ENCODE data around the gene SLC29A1. TPM values are rescaled to one million over a fixed set of nuclear protein-coding genes. Genes with fewer than 3 reads are reported as not detected.

The SLC29A1 gene
- total and polyA plus RNA-seq, 2 donors (not counting 3 experiments of a cell fraction or from before 2014, with no cell fraction given): 202 to 539 TPM

GRCh38 chr6:44270526-44271405, 47.4 kb downstream of the SLC29A1 start:
- Histone ChIP-seq H3K9ac (replicated peaks; ENCODE audit: extremely low read depth, insufficient read depth, low read length) (no peak overlapping the region), H3K79me2 (ENCODE audit: control insufficient read depth, insufficient read depth, low read length) (no peaks in the 10 kb centered on the region), H3K9me1 (replicated peaks; ENCODE audit: control insufficient read depth, extremely low read depth, insufficient read depth, low read length) (no peaks in the 10 kb centered on the region), H2AFZ (ENCODE audit: low read depth, low read length) (no peak overlapping the region), H3K27me3 (ENCODE audit: control insufficient read depth in 2 of 2, insufficient read depth in 2 of 2, low read length in 2 of 2) (peaks cover 28 to 50% of the 10 kb centered on the region in 2 experiments), H3K4me2 (ENCODE audit: insufficient read depth, low read length) (peak overlapping the region; percentile 10), H3K36me3 (ENCODE audit: control insufficient read depth in 2 of 2, extremely low read depth in 1 of 2, insufficient read depth in 2 of 2, low read length in 2 of 2) (no peaks in the 10 kb centered on the region), H3K4me1 (ENCODE audit: control insufficient read depth, extremely low read depth, insufficient read depth, low read length) (peaks cover 9% of the 10 kb centered on the region), H3K27ac (ENCODE audit: insufficient read depth, low read depth, low read length) (no peak overlapping the region), H4K20me1 (replicated peaks; ENCODE audit: control insufficient read depth, extremely low read depth, insufficient read depth, low read length) (no peaks in the 10 kb centered on the region), H3K9me3 (replicated peaks; ENCODE audit: control insufficient read depth, insufficient read depth, low read length) (no peaks in the 10 kb centered on the region), H3K4me3 (replicated peaks in 1 of 3; ENCODE audit: insufficient read depth in 1 of 3, low read depth in 1 of 3, low read length in 3 of 3) (peak overlapping the region in 1 of 3 experiments; percentile 31)
- FAIRE-seq (no peak), DNase-seq (ENCODE audit: low read depth, low spot score) (no peak)
- POLR2A ChIA-PET: interaction anchor here (0.6 kb wide), 1 partner anchor 35 kb away, joined by 3 read pairs; no protein-coding TSS in a partner anchor
- CTCF ChIA-PET: interaction anchor here (0.6 to 6.2 kb wide), 8 partner anchors 15 to 146 kb away, joined by 3 to 154 read pairs (median 4); partner anchors contain the start of gene AARS2
- intact Hi-C loops (cut with micrococcal nuclease): no loop called here
- peak; percentile 75 for TF ChIP-seq EZH2 (IDR thresholded peaks at IDR 0.05; ENCODE audit: borderline replicate concordance, low read depth, low read length, severe bottlenecking)
- TF ChIP-seq, protein P1, sequence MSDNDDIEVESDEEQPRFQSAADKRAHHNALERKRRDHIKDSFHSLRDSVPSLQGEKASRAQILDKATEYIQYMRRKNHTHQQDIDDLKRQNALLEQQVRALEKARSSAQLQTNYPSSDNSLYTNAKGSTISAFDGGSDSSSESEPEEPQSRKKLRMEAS (IDR thresholded peaks at IDR 0.05; ENCODE audit: insufficient read depth, insufficient read length): no peak
- no TSS peak for BruUV-seq (replicated peaks)
- dilution Hi-C loops (cut with MboI; ENCODE audit: extremely low pct_ligation_motif_present, low sequenced_read_pairs): no loop called here

DNA sequence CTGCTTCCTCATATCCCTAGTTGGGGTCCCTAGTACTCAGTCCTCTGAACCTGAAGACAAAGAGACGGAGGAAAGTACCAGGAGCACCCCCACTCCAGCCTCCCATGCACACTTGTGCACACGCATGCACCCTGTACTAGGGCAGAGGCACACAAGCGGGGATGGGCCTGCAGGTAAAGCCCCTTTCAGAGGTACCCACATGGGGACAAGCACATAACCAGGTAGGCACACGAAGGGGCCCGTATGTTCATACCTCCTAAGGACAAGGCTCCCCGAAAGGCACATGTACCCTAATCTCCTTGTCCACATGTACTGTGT, 48.0 kb downstream of the SLC29A1 start:
- CTCF ChIA-PET: interaction anchor here (0.6 to 6.2 kb wide), 4 partner anchors 17 to 145 kb away, joined by 3 to 154 read pairs (median 13); partner anchors contain the start of gene AARS2
- H3K9me3 ChIP-seq (replicated peaks; ENCODE audit: control insufficient read depth, insufficient read depth, low read length): no peaks in the 10 kb centered on the region
- H3K9ac ChIP-seq (replicated peaks; ENCODE audit: extremely low read depth, insufficient read depth, low read length): no peak overlapping the region
- H2AFZ ChIP-seq (ENCODE audit: low read depth, low read length): no peak overlapping the region
- DNase-seq (ENCODE audit: low read depth, low spot score): no peak
- H3K4me2 ChIP-seq (ENCODE audit: insufficient read depth, low read length): no peak overlapping the region
- peaks cover 9% of the 10 kb centered on the region for H3K4me1 ChIP-seq (ENCODE audit: control insufficient read depth, extremely low read depth, insufficient read depth, low read length)
- no TSS peak for BruUV-seq (replicated peaks)
- intact Hi-C loops (cut with micrococcal nuclease) (no loop called here), dilution Hi-C loops (cut with MboI; ENCODE audit: extremely low pct_ligation_motif_present, low sequenced_read_pairs) (no loop called here)
- H3K4me3 ChIP-seq (replicated peaks in 1 of 3; ENCODE audit: insufficient read depth in 1 of 3, low read depth in 1 of 3, low read length in 3 of 3): no peak overlapping the region
- TF ChIP-seq JUN (IDR thresholded peaks at IDR 0.05; ENCODE audit: borderline replicate concordance, insufficient read depth, insufficient read length, low read depth): no peak
- no peaks in the 10 kb centered on the region for H3K79me2 ChIP-seq (ENCODE audit: control insufficient read depth, insufficient read depth, low read length)
- H3K27me3 ChIP-seq (ENCODE audit: control insufficient read depth in 2 of 2, insufficient read depth in 2 of 2, low read length in 2 of 2): peaks cover 28 to 56% of the 10 kb centered on the region in 2 experiments
- H4K20me1 ChIP-seq (replicated peaks; ENCODE audit: control insufficient read depth, extremely low read depth, insufficient read depth, low read length): no peaks in the 10 kb centered on the region
- H3K36me3 ChIP-seq (ENCODE audit: control insufficient read depth in 2 of 2, extremely low read depth in 1 of 2, insufficient read depth in 2 of 2, low read length in 2 of 2): no peaks in the 10 kb centered on the region
- H3K9me1 ChIP-seq (replicated peaks; ENCODE audit: control insufficient read depth, extremely low read depth, insufficient read depth, low read length): no peaks in the 10 kb centered on the region
- no peak overlapping the region for H3K27ac ChIP-seq (ENCODE audit: insufficient read depth, low read depth, low read length)
- POLR2A ChIA-PET: no interaction called here
- peak; percentile 44 for FAIRE-seq
